Mesenchymal stem cell (in vitro differentiated cells and primary cell): ENCODE data around the gene CRACR2A.

ENCODE experiments used
- DNase-seq: peaks from one replicate; pipeline ENCODE4 v3.0.0-alpha.2; 2013
- H2AFZ ChIP-seq: one replicate; pipeline ENCODE4 v1.6.1; 2013; ENCODE audit warnings: low read depth, mild to moderate bottlenecking, control low read depth, inconsistent platforms, low read length, moderate library complexity
- H2AK5ac ChIP-seq: 2 replicates; pipeline ENCODE4 v1.6.1; 2013; ENCODE audit warnings: low read length, moderate library complexity, mild to moderate bottlenecking, inconsistent platforms; ENCODE audit not compliant: severe bottlenecking
- H2BK120ac ChIP-seq: one replicate; pipeline ENCODE4 v1.6.1; 2013; ENCODE audit warnings: low read depth, mild to moderate bottlenecking, inconsistent platforms, low read length, moderate library complexity
- H2BK12ac ChIP-seq, 2 experiments: one replicate each; pipeline ENCODE4 v1.6.1; 2013; ENCODE audit warnings: inconsistent platforms in 2 of 2, low read length in 2 of 2, mild to moderate bottlenecking in 2 of 2, moderate library complexity in 2 of 2, control low read depth in 1 of 2
- H2BK15ac ChIP-seq: one replicate; pipeline ENCODE4 v1.6.1; 2013; ENCODE audit warnings: mild to moderate bottlenecking, low read depth, inconsistent platforms; ENCODE audit not compliant: poor library complexity, severe bottlenecking
- H2BK5ac ChIP-seq: 2 replicates; pipeline ENCODE4 v1.6.1; 2013; ENCODE audit warnings: low read depth, mild to moderate bottlenecking, low read length, control low read depth, inconsistent platforms; ENCODE audit not compliant: poor library complexity, severe bottlenecking
- H3K14ac ChIP-seq, 2 experiments: one replicate each; pipeline ENCODE4 v1.6.1; 2013; ENCODE audit warnings: inconsistent platforms in 2 of 2, low read length in 2 of 2, control low read depth in 1 of 2, mild to moderate bottlenecking in 1 of 2, moderate library complexity in 1 of 2
- H3K18ac ChIP-seq, 2 experiments: one replicate each; pipeline ENCODE4 v1.6.1; 2013; ENCODE audit warnings: inconsistent platforms in 2 of 2, low read length in 2 of 2, control low read depth in 1 of 2, low read depth in 1 of 2, mild to moderate bottlenecking in 1 of 2
- H3K23ac ChIP-seq, 2 experiments: one replicate each; pipeline ENCODE4 v1.6.1; 2013; ENCODE audit warnings: inconsistent platforms in 2 of 2, low read length in 2 of 2, mild to moderate bottlenecking in 2 of 2, moderate library complexity in 2 of 2, control low read depth in 1 of 2
- H3K27ac ChIP-seq: 2 replicates; pipeline ENCODE4 v1.5.1; 2013; ENCODE audit warnings: mild to moderate bottlenecking, moderate library complexity, low read length, control low read depth, inconsistent platforms; ENCODE audit not compliant: poor library complexity, severe bottlenecking
- H3K27me3 ChIP-seq, 2 experiments: 2 replicates each; pipeline versions ENCODE4 v1.6.1 to v1.7.0; 2013; ENCODE audit warnings: low read length in 2 of 2, mild to moderate bottlenecking in 2 of 2, moderate library complexity in 2 of 2, control low read depth in 1 of 2, inconsistent platforms in 1 of 2; ENCODE audit not compliant: control insufficient read depth in 1 of 2, insufficient read depth in 1 of 2
- H3K36me3 ChIP-seq, 2 experiments: 2 replicates each; pipeline versions ENCODE4 v1.6.1 to v1.7.0; 2013; ENCODE audit warnings: low read length in 2 of 2, control low read depth in 1 of 2, inconsistent platforms in 1 of 2, low read depth in 1 of 2, mild to moderate bottlenecking in 1 of 2; ENCODE audit not compliant: insufficient read depth in 2 of 2, control insufficient read depth in 1 of 2
- H3K4ac ChIP-seq, 2 experiments: one replicate each; pipeline ENCODE4 v1.6.1; 2013; ENCODE audit warnings: inconsistent platforms in 2 of 2, low read length in 2 of 2, mild to moderate bottlenecking in 2 of 2, moderate library complexity in 2 of 2, control low read depth in 1 of 2, low read depth in 1 of 2
- H3K4me1 ChIP-seq: 2 replicates; pipeline ENCODE4 v1.6.1; 2013; ENCODE audit warnings: low read depth, low read length, control low read depth; ENCODE audit not compliant: control insufficient read depth, insufficient read depth
- H3K4me2 ChIP-seq: 2 replicates; pipeline ENCODE4 v1.6.1; 2013; ENCODE audit warnings: low read length, mild to moderate bottlenecking, inconsistent platforms; ENCODE audit not compliant: poor library complexity, severe bottlenecking
- H3K4me3 ChIP-seq, 2 experiments: 2 replicates each; pipeline versions ENCODE4 v1.5.1 to v1.7.0; 2013; ENCODE audit warnings: low read length in 2 of 2, mild to moderate bottlenecking in 2 of 2, control low read depth in 1 of 2, low read depth in 1 of 2; ENCODE audit not compliant: insufficient read depth in 1 of 2
- H3K79me1 ChIP-seq: replicated peaks from 2 replicates; pipeline ENCODE4 v1.6.1; 2013; ENCODE audit warnings: mild to moderate bottlenecking, control low read depth, low read length, inconsistent platforms; ENCODE audit not compliant: poor library complexity, severe bottlenecking
- H3K9ac ChIP-seq: 2 replicates; pipeline ENCODE4 v1.7.0; 2013; ENCODE audit warnings: mild to moderate bottlenecking, low read length, moderate library complexity
- H3K9me3 ChIP-seq: 2 replicates; pipeline ENCODE4 v1.7.0; 2013; ENCODE audit warnings: mild to moderate bottlenecking, low read length; ENCODE audit not compliant: control insufficient read depth
- H4K8ac ChIP-seq: one replicate; pipeline ENCODE4 v1.6.1; 2013; ENCODE audit warnings: inconsistent platforms, mild to moderate bottlenecking, low read length, moderate library complexity
- H4K91ac ChIP-seq: one replicate; pipeline ENCODE4 v1.6.1; 2013; ENCODE audit warnings: mild to moderate bottlenecking, low read length, inconsistent platforms
- WGBS: methylation state at CpG from one replicate; pipeline ENCODE4 v1.1.7; 2013; ENCODE audit warnings: mixed read lengths; 5-methylcytosine and 5-hydroxymethylcytosine counted together

Gene CRACR2A

GRCh38 chr12:3601461-3602150 lies 151.3 kb downstream of the CRACR2A start:
- Histone ChIP-seq H3K36me3 (no peaks in the 10 kb centered on the region), H3K79me1 (no peaks in the 10 kb centered on the region), H2BK120ac (no peak overlapping the region), H3K27ac (no peak overlapping the region), H3K4me2 (no peak overlapping the region), H2AFZ (no peak overlapping the region), H3K4me3 (no peak overlapping the region), H3K14ac (no peak overlapping the region), H2BK15ac (no peak overlapping the region), H3K27me3 (peaks cover 60 to 71% of the 10 kb centered on the region in 2 experiments), H3K23ac (no peak overlapping the region), H2BK12ac (no peak overlapping the region), H4K91ac (no peak overlapping the region), H3K4ac (no peak overlapping the region), H3K9me3 (no peaks in the 10 kb centered on the region), H3K9ac (no peak overlapping the region), H2BK5ac (no peak overlapping the region), H4K8ac (no peak overlapping the region), H3K4me1 (peaks cover 2% of the 10 kb centered on the region), H3K18ac (no peak overlapping the region), H2AK5ac (no peak overlapping the region)
- 87% methylated on average over 20 of the region's 23 CpGs for whole genome bisulfite sequencing
- DNase-seq = no peak

- Histone ChIP-seq H3K9me3 (no peaks in the 10 kb centered on the region), H2BK120ac (no peak overlapping the region), H2BK15ac (no peak overlapping the region), H3K14ac (no peak overlapping the region), H3K23ac (peak overlapping the region in 1 of 2 experiments; percentile 46), H2BK5ac (no peak overlapping the region), H3K27me3 (peaks cover 60 to 71% of the 10 kb centered on the region in 2 experiments), H3K4me2 (no peak overlapping the region), H3K36me3 (no peaks in the 10 kb centered on the region), H3K79me1 (no peaks in the 10 kb centered on the region), H3K18ac (no peak overlapping the region), H2BK12ac (no peak overlapping the region), H2AK5ac (no peak overlapping the region), H2AFZ (no peak overlapping the region), H3K4me3 (no peak overlapping the region), H3K27ac (no peak overlapping the region), H3K4ac (no peak overlapping the region), H3K4me1 (peaks cover 2% of the 10 kb centered on the region), H3K9ac (no peak overlapping the region), H4K91ac (no peak overlapping the region), H4K8ac (no peak overlapping the region)
- 68% methylated on average over 4 of the region's 7 CpGs for WGBS
- DNase-seq = no peak
Observed at GRCh38 chr12:3600951-3601350, 152.0 kb downstream of the CRACR2A start.

GRCh38 chr12:3600039-3600720 lies 152.7 kb downstream of the CRACR2A start:
- no peak overlapping the region for H2BK5ac ChIP-seq
- no peak overlapping the region for H3K9ac ChIP-seq
- H3K79me1 ChIP-seq = no peaks in the 10 kb centered on the region
- no peak overlapping the region for H3K27ac ChIP-seq
- no peaks in the 10 kb centered on the region for H3K9me3 ChIP-seq
- no peak overlapping the region for H2BK15ac ChIP-seq
- no peak overlapping the region for H3K4ac ChIP-seq
- H3K23ac ChIP-seq = no peak overlapping the region
- H2BK120ac ChIP-seq = no peak overlapping the region
- no peak overlapping the region for H2BK12ac ChIP-seq
- 60% methylated on average over 14 of the region's 14 CpGs for WGBS
- H3K36me3 ChIP-seq = no peaks in the 10 kb centered on the region
- H3K14ac ChIP-seq = no peak overlapping the region
- H2AK5ac ChIP-seq = no peak overlapping the region
- H3K4me3 ChIP-seq = no peak overlapping the region
- no peak overlapping the region for H3K4me2 ChIP-seq
- no peak for DNase-seq
- no peak overlapping the region for H2AFZ ChIP-seq
- no peak overlapping the region for H3K18ac ChIP-seq
- H3K27me3 ChIP-seq = peaks cover 52 to 70% of the 10 kb centered on the region in 2 experiments
- H3K4me1 ChIP-seq = peaks cover 2% of the 10 kb centered on the region
- no peak overlapping the region for H4K8ac ChIP-seq
- H4K91ac ChIP-seq = no peak overlapping the region

GRCh38 chr12:3598896-3599860 lies 153.7 kb downstream of the CRACR2A start:
- Histone ChIP-seq H2BK12ac (no peak overlapping the region), H3K36me3 (no peaks in the 10 kb centered on the region), H2BK15ac (no peak overlapping the region), H4K91ac (no peak overlapping the region), H3K4me1 (no peaks in the 10 kb centered on the region), H3K4ac (no peak overlapping the region), H3K9ac (no peak overlapping the region), H3K79me1 (no peaks in the 10 kb centered on the region), H2AK5ac (no peak overlapping the region), H3K27me3 (peaks cover 42 to 64% of the 10 kb centered on the region in 2 experiments), H3K23ac (no peak overlapping the region), H2BK5ac (no peak overlapping the region), H3K9me3 (no peaks in the 10 kb centered on the region), H3K4me3 (no peak overlapping the region), H3K14ac (no peak overlapping the region), H3K27ac (no peak overlapping the region), H3K4me2 (no peak overlapping the region), H2AFZ (no peak overlapping the region), H2BK120ac (no peak overlapping the region), H4K8ac (no peak overlapping the region), H3K18ac (no peak overlapping the region)
- WGBS = 82% methylated on average over 16 of the region's 17 CpGs
- no peak for DNase-seq
